ENCODE measurements around the gene GEMIN8.

Gene GEMIN8

GRCh38 chrX:14017399-14017798, 12.3 kb downstream of the GEMIN8 start:
- in situ Hi-C loops (cut with HindIII; ENCODE audit: low sequenced_read_pairs), result no loop called here

- in situ Hi-C loops (cut with HindIII; ENCODE audit: low sequenced_read_pairs), result no loop called here
Observed at GRCh38 chrX:14015941-14016340, 13.8 kb downstream of the GEMIN8 start.

- in situ Hi-C loops (cut with HindIII; ENCODE audit: low sequenced_read_pairs), result no loop called here
Observed at GRCh38 chrX:14015294-14015693, 14.4 kb downstream of the GEMIN8 start.

GRCh38 chrX:14014526-14014925, 15.2 kb downstream of the GEMIN8 start:
- in situ Hi-C loops (cut with HindIII; ENCODE audit: low sequenced_read_pairs), result no loop called here

- in situ Hi-C loops (cut with HindIII; ENCODE audit: low sequenced_read_pairs), result no loop called here
Observed at GRCh38 chrX:14013054-14013453, 16.6 kb downstream of the GEMIN8 start.

- in situ Hi-C loops (cut with HindIII; ENCODE audit: low sequenced_read_pairs), result no loop called here
Observed at GRCh38 chrX:14010566-14010965, 19.1 kb downstream of the GEMIN8 start.

- in situ Hi-C loops (cut with HindIII; ENCODE audit: low sequenced_read_pairs), result no loop called here
Observed at GRCh38 chrX:14006540-14006939, 23.2 kb downstream of the GEMIN8 start.

- in situ Hi-C loops (cut with HindIII; ENCODE audit: low sequenced_read_pairs), result no loop called here
Observed at GRCh38 chrX:14003876-14004425, 25.7 kb downstream of the GEMIN8 start.

- in situ Hi-C loops (cut with HindIII; ENCODE audit: low sequenced_read_pairs), result no loop called here
Observed at GRCh38 chrX:14003028-14003427, 26.7 kb downstream of the GEMIN8 start.

GRCh38 chrX:13996650-13997049, 33.0 kb downstream of the GEMIN8 start:
- in situ Hi-C loops (cut with HindIII; ENCODE audit: low sequenced_read_pairs), result no loop called here

- in situ Hi-C loops (cut with HindIII; ENCODE audit: low sequenced_read_pairs), result no loop called here
Observed at GRCh38 chrX:13994536-13995080, 35.1 kb downstream of the GEMIN8 start.

GRCh38 chrX:13994104-13994503, 35.6 kb downstream of the GEMIN8 start:
- in situ Hi-C loops (cut with HindIII; ENCODE audit: low sequenced_read_pairs), result no loop called here

- in situ Hi-C loops (cut with HindIII; ENCODE audit: low sequenced_read_pairs), result no loop called here
Observed at GRCh38 chrX:13990126-13990800, 39.4 kb downstream of the GEMIN8 start.

- in situ Hi-C loops (cut with HindIII; ENCODE audit: low sequenced_read_pairs), result no loop called here
Observed at GRCh38 chrX:13985697-13986435, 43.8 kb downstream of the GEMIN8 start.

- in situ Hi-C loops (cut with HindIII; ENCODE audit: low sequenced_read_pairs), result no loop called here
Observed at GRCh38 chrX:13983734-13984133, 46.0 kb downstream of the GEMIN8 start.

GRCh38 chrX:13968198-13968597, 61.5 kb downstream of the GEMIN8 start:
- in situ Hi-C loops (cut with HindIII; ENCODE audit: low sequenced_read_pairs), result no loop called here

- in situ Hi-C loops (cut with HindIII; ENCODE audit: low sequenced_read_pairs), result no loop called here
Observed at GRCh38 chrX:13967636-13968035, 62.1 kb downstream of the GEMIN8 start.

GRCh38 chrX:13966793-13967125, 62.9 kb downstream of the GEMIN8 start:
- in situ Hi-C loops (cut with HindIII; ENCODE audit: low sequenced_read_pairs), result no loop called here

- in situ Hi-C loops (cut with HindIII; ENCODE audit: low sequenced_read_pairs), result no loop called here
Observed at GRCh38 chrX:13966071-13966792, 63.5 kb downstream of the GEMIN8 start.

- in situ Hi-C loops (cut with HindIII; ENCODE audit: low sequenced_read_pairs), result no loop called here
Observed at GRCh38 chrX:13965531-13965930, 64.2 kb downstream of the GEMIN8 start.

- in situ Hi-C loops (cut with HindIII; ENCODE audit: low sequenced_read_pairs), result no loop called here
Observed at GRCh38 chrX:13956998-13957397, 72.7 kb downstream of the GEMIN8 start.

Measured in DLD1 (cell line).